NCI-H1092 (cell line): ENCODE data around the gene STKLD1.

Experiments used
- DNase-seq: peaks from one replicate; lab custom pipeline; 2025; lab: John Stamatoyannopoulos, UW

Gene STKLD1

GRCh38 chr9:133417541-133418461 lies 41.6 kb downstream of the STKLD1 start, which contains the start of gene REXO4:
REXO4 (minus strand) TSS chr9:133418010; CDS start chr9:133417844, 166 bp downstream.
- peak; percentile 81 for DNase-seq

GRCh38 chr9:133419005-133419404 lies 42.8 kb downstream of the STKLD1 start:
- no peak for DNase-seq

- DNase-seq: no peak
Measured at GRCh38 chr9:133420392-133420827, 44.2 kb downstream of the STKLD1 start.

- DNase-seq: no peak
Measured at GRCh38 chr9:133421615-133422542, 45.7 kb downstream of the STKLD1 start, which contains the start of gene ADAMTS13. ADAMTS13 (plus strand) TSS chr9:133422367; CDS start chr9:133422444, 77 bp downstream.

- no peak for DNase-seq
Measured at GRCh38 chr9:133423216-133423615, 47.0 kb downstream of the STKLD1 start.

- DNase-seq: no peak
Measured at GRCh38 chr9:133424187-133424586, 48.0 kb downstream of the STKLD1 start.

GRCh38 chr9:133425049-133425632 lies 49.0 kb downstream of the STKLD1 start:
- DNase-seq: no peak

- no peak for DNase-seq
Measured at GRCh38 chr9:133426011-133426410, 49.8 kb downstream of the STKLD1 start.

- DNase-seq: no peak
Measured at GRCh38 chr9:133427658-133428348, 51.6 kb downstream of the STKLD1 start.

GRCh38 chr9:133428617-133429101 lies 52.5 kb downstream of the STKLD1 start:
- DNase-seq: no peak

GRCh38 chr9:133429214-133429613 lies 53.0 kb downstream of the STKLD1 start:
- DNase-seq: no peak

- no peak for DNase-seq
Measured at GRCh38 chr9:133429641-133430161, 53.5 kb downstream of the STKLD1 start.

GRCh38 chr9:133430244-133430643 lies 54.1 kb downstream of the STKLD1 start:
- no peak for DNase-seq

- DNase-seq: no peak
Measured at GRCh38 chr9:133433351-133433843, 57.2 kb downstream of the STKLD1 start.

- DNase-seq: no peak
Measured at GRCh38 chr9:133436681-133437080, 60.5 kb downstream of the STKLD1 start.

- DNase-seq: no peak
Measured at GRCh38 chr9:133437753-133438531, 61.8 kb downstream of the STKLD1 start.

- DNase-seq: no peak
Measured at GRCh38 chr9:133439337-133439736, 63.2 kb downstream of the STKLD1 start.

- DNase-seq: no peak
Measured at GRCh38 chr9:133440874-133441273, 64.7 kb downstream of the STKLD1 start.

GRCh38 chr9:133441571-133441970 lies 65.4 kb downstream of the STKLD1 start:
- no peak for DNase-seq

- DNase-seq: no peak
Measured at GRCh38 chr9:133443248-133443647, 67.1 kb downstream of the STKLD1 start.
